ENCODE measurements around the gene RGS19. TPM values are rescaled to one million over a fixed set of nuclear protein-coding genes. Genes with fewer than 3 reads are reported as not detected.
A peak's percentile ranks its signal among the peaks of the same experiment; 100 is the strongest.

Gene RGS19
- total RNA-seq, 1 experiment from 2014 or later = 18.5 TPM

DNA sequence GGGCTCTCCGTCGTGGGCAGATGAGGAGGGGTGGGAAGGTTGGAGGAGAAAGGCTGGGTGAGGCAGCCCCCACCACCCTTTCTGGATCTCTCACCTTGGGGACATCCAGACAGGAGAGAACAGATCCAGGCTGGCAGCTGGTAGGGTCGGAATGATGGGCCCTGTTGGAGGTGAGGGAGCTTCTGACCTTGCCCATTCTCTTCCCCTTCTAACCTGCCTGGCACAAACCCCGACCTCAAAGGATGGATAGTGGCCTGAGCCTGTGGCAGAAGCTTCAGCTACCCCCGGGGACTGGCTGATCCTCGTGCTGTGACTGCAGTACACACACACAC, 34.1 kb upstream of the RGS19 start:
- Histone ChIP-seq H3K4me1 (replicated peaks) (no peaks in the 10 kb centered on the region), H3K9me3 (replicated peaks) (no peaks in the 10 kb centered on the region), H3K27ac (no peak overlapping the region), H3K36me3 (no peaks in the 10 kb centered on the region), H3K4me3 (no peak overlapping the region), H3K27me3 (replicated peaks) (peaks cover 28% of the 10 kb centered on the region)
- DNase-seq (ENCODE audit: low read depth in 1 of 2, low spot score in 2 of 2) = peak in 1 of 2 experiments; percentile 36

DNA sequence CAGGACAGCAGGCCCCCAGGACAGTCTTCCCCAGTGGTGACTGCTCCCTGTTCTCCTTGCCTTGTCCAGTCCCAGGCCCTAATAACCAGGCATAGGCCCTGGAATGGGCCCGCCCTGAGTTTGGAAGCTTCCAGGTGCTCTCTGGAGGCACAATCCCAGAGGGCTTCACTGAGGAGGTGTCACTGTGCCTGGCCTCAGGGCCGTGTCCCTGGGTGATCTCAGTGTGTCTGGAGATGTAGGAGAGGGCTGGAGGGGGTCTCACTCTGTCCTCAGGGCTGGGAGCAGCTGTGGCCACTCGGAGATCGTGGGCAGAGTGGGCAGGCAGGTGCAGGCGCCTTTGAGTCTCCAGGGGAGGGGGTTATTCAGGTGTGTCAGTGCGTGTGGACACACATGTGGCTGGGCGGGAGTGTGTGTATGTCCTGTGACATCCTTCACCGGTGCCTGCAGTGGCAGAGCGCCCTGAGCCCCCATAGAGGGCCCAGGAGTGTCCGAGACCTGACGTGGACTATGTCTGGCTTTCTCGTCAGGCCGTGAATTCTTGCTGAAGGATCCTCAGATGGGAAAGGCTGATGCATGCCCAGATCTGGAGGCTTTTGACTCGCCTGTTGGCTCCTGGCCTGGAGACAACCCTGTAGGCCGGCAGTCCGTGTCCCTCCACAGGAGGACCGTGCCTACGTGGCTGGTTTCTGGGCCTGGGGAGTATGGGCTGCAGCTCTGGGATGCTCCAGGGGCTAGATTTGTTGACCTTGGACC, 33.5 kb upstream of the RGS19 start:
- H3K36me3 ChIP-seq = no peaks in the 10 kb centered on the region
- H3K27ac ChIP-seq = no peak overlapping the region
- H3K27me3 ChIP-seq (replicated peaks) = peaks cover 31% of the 10 kb centered on the region
- H3K4me3 ChIP-seq = no peak overlapping the region
- no peaks in the 10 kb centered on the region for H3K4me1 ChIP-seq (replicated peaks)
- DNase-seq (ENCODE audit: low read depth in 1 of 2, low spot score in 2 of 2) = no peak
- no peaks in the 10 kb centered on the region for H3K9me3 ChIP-seq (replicated peaks)

DNA sequence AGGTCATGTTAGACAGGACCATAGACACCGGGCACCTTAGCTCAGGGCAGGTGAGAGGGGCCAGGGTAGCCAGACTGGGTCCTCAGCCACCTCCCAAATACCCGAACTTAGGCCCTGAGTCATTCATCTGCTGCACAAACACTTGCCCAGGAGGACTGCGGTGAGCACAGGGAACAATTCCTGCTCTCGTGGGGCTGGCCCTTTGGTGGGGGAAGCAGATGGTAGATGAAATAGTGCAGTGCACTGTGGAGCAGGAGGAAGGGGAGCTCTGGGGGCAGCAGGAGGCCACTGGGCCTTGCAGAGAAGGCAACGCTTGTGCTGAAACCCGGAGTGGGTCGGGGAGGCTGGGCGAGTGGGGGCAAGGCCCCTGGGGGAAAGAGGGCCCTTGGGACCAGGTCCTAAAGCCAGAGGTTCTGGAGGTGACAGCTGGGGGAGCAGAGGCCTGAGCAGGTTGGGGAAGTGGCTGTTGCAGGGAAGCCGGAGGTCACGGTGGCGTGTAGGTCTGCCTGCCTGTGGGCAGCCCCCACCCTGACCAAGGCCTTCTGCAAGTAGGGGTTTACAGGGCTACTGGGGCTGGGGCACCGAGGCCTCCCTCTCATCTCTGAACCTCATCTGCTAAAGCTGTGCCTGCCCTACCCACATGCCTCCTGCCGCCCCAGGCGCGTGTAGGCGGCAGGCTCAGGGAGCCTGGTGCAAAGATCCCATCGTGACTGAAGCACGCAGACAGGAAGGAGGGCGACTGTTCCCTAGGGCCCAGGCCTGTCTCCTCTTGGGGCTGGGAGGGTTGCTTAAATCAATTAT, 32.7 kb upstream of the RGS19 start:
- Histone ChIP-seq H3K4me3 (no peak overlapping the region), H3K27ac (no peak overlapping the region), H3K9me3 (replicated peaks) (no peaks in the 10 kb centered on the region), H3K36me3 (no peaks in the 10 kb centered on the region), H3K27me3 (replicated peaks) (peaks cover 39% of the 10 kb centered on the region), H3K4me1 (replicated peaks) (no peaks in the 10 kb centered on the region)
- DNase-seq (ENCODE audit: low read depth in 1 of 2, low spot score in 2 of 2) = peak in 1 of 2 experiments; percentile 38

DNA sequence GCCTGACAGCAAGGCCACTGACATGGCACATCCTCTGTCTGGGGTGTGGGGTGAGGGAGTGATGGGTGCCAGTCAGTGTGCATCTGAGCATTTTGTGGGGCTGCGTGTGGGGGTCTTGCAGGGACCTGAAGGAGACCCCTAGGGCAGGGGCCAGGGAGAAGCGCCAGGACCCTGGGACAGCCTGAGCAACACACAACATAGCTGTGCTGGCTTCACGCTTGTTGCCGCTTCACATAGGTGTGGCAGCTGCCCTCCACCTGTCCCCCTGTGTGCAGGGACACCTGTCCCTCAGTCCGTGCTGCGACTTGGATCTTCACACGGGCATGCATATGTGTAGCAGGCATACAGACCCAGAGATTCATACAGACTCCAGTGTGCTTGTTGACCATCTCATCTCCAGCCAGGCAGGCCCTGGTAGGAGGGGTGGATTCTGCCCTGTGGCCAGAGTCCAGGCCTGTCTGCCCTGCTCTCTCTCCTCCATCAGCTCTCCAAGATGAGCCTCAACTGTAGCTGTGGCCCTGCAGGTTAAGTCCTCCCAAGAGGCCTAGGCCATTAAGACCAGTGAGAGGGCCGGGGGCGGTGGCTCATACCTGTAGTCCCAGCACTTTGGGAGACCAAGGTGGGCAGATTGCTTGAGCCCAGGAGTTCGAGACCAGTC, 31.2 kb upstream of the RGS19 start:
- H3K9me3 ChIP-seq (replicated peaks) = no peaks in the 10 kb centered on the region
- no peaks in the 10 kb centered on the region for H3K36me3 ChIP-seq
- peak in 1 of 2 experiments; percentile 40 for DNase-seq (ENCODE audit: low read depth in 1 of 2, low spot score in 2 of 2)
- no peak overlapping the region for H3K27ac ChIP-seq
- peaks cover 45% of the 10 kb centered on the region for H3K27me3 ChIP-seq (replicated peaks)
- no peak overlapping the region for H3K4me3 ChIP-seq
- no peaks in the 10 kb centered on the region for H3K4me1 ChIP-seq (replicated peaks)

DNA sequence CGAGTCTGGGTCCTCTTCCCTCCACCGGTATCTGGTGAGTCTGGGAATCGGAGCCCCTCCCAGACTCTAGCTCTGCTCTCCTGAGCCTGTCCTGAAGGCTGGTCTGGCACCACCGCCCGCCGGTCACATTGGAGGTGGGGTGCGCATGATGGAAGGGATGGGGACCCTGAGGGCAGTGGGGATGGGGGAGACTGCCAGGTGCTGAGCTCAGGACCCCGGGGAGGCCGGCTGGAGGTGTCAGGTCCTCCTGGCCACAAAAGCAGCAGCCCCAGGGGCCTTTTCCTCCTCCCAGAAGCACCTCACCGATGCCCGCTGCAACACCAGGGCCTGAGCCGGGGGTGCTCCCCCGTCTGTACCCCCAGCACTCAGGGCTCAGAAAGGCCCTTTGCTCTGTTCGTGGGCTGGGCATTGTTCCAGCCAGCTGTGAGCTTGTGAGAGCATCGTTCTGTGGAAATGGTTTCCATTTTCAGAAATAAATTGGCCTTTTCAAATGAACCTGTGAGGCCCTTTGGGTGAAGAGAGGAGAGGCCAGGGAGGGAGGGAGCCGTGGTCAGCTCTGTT, 30.6 kb upstream of the RGS19 start:
- Histone ChIP-seq H3K27ac (no peak overlapping the region), H3K36me3 (no peaks in the 10 kb centered on the region), H3K27me3 (replicated peaks) (peaks cover 45% of the 10 kb centered on the region), H3K9me3 (replicated peaks) (no peaks in the 10 kb centered on the region), H3K4me1 (replicated peaks) (no peaks in the 10 kb centered on the region), H3K4me3 (no peak overlapping the region)
- peak in 1 of 2 experiments; percentile 38 for DNase-seq (ENCODE audit: low read depth in 1 of 2, low spot score in 2 of 2)

DNA sequence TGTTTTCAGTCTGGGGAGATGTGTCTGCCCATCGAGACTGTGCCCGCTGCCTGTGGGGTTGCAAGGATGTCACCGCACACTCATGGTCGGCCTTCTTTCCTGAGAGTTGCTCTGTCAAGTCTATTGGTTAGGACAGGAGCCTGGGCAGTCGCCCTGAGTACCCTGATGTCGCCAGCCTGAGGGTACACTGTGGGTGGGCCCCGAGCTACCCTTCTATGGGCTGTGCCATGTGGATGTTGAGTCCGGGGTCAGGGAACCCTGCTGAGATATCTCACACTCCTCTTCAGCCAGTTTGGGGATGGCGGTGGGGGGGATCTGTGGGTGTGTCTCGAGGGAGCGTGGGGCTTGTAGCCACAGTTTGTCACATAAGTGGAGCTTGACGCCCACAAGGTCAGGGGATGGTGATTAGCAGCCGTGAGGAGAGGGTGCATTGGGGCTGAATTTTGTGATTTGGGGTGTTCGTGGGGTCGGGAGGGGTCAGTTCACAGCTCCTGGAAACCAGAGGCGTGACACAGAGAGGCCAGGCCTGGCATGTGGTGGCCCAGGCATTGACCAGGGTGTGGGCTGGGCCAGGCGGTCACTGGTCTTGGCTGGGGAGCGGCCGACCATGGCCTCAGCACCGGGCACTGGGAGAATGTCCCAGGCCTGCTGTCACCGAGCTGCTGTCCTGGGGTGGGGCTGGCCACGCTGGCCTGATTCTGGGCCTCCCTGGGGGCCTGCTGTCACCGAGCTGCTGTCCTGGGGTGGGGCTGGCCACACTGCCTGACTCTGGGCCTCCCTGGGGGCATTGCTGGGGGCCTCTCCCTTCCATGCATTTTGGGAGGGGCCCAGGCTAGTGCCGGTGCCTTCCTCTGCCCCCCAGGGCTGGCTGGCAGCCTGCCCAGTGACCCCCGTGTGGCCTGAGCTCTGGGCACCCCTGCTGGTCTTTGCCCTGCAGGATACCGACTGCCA, 29.7 kb upstream of the RGS19 start:
- peak in 1 of 2 experiments; percentile 39 for DNase-seq (ENCODE audit: low read depth in 1 of 2, low spot score in 2 of 2)

DNA sequence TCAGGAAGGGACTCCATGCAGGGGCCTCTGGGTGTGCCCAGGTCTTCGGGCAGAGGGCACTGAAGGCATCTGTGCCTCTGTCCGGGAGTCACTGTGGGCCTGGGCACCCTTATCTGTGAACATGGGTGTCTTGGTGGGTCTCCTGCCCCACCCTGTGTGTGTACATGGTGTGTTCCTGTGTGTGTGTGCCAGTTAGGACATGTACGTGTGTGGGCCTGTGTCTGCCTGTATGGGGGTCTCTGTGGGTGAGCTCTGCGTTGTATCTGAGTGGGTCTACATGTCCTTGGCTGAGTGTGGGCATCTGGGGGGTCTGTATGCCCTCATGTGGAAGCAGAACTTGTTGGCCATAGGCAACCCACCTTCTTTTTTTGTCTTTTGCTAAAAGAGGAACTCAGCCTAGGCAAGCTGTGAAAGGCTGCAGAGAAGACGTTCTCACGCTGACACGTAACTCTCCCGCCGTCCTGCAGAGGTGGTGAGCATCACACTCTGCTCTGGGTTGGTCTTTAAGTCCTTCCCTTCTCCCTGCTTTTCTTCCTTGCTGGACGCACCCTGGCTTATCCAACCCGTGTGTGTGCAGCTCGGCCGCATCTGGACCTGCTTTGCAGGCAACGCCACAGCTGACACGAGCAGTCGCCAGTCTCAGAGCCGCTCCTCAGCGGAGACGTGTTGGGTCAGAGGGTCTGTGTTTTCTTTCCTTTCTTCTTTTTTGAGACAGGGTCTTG, 28.6 kb upstream of the RGS19 start:
- peaks cover 47% of the 10 kb centered on the region for H3K27me3 ChIP-seq (replicated peaks)
- H3K4me1 ChIP-seq (replicated peaks) = no peaks in the 10 kb centered on the region
- peak in 1 of 2 experiments; percentile 38 for DNase-seq (ENCODE audit: low read depth in 1 of 2, low spot score in 2 of 2)
- no peaks in the 10 kb centered on the region for H3K9me3 ChIP-seq (replicated peaks)
- H3K4me3 ChIP-seq = no peak overlapping the region
- H3K27ac ChIP-seq = no peak overlapping the region
- no peaks in the 10 kb centered on the region for H3K36me3 ChIP-seq

More for the DNA sequence above, 29.7 kb upstream of the RGS19 start:
- H3K27ac ChIP-seq = no peak overlapping the region
- no peaks in the 10 kb centered on the region for H3K9me3 ChIP-seq (replicated peaks)
- H3K4me1 ChIP-seq (replicated peaks) = no peaks in the 10 kb centered on the region
- H3K27me3 ChIP-seq (replicated peaks) = peaks cover 43% of the 10 kb centered on the region
- no peak overlapping the region for H3K4me3 ChIP-seq
- no peaks in the 10 kb centered on the region for H3K36me3 ChIP-seq

DNA sequence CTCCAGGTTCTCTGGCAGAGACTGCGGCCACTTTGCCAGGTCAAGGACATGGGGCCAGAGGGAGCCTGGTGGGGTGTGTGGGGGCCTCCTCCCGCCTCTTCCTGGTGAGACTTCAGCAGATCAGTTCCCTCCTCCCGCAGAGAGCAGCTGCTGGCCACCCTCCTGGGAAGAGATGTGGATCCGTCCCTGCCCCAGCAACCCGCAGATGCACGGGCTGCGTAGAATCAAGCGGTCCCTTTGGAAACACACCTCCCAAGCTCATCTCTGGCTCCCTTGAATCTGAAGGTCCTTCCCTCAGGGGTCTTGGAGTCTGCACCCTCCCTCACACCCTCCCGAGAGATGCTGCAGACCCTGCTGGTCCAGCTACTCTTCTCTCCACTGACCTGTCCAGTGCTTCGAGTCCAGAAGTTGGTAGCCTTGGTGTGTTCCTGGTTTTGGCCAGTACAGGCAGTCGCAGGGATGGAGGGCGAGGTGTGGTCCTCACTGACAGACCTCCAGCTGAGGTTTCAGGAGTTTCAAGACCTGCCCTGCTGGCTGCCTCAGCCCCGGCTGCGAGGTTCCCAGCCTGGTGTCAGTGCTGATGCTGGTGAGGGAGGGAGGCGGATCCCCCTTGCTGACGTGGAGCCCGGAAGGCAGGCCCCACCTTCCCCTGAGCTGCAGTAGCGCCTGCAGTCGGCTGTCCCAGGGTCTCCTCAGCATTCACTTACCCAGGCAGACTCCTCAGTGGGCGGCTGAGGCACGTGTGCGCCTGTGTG, 27.8 kb upstream of the RGS19 start, which contains the start of gene NPBWR2:
NPBWR2 (minus strand) TSS at position 585 of the 755 bp plus-strand sequence. CDS start 734 bp downstream, outside the sequence.
- no peaks in the 10 kb centered on the region for H3K36me3 ChIP-seq
- no peak within 1 kb of the TSS for H3K4me3 ChIP-seq
- no peak within 1 kb of the TSS for H3K27ac ChIP-seq
- peak in 1 of 2 experiments; percentile 37 for DNase-seq (ENCODE audit: low read depth in 1 of 2, low spot score in 2 of 2)
- H3K4me1 ChIP-seq (replicated peaks) = no peaks in the 10 kb centered on the region
- H3K9me3 ChIP-seq (replicated peaks) = no peaks in the 10 kb centered on the region
- H3K27me3 ChIP-seq (replicated peaks) = peaks cover 48% of the 10 kb centered on the region

DNA sequence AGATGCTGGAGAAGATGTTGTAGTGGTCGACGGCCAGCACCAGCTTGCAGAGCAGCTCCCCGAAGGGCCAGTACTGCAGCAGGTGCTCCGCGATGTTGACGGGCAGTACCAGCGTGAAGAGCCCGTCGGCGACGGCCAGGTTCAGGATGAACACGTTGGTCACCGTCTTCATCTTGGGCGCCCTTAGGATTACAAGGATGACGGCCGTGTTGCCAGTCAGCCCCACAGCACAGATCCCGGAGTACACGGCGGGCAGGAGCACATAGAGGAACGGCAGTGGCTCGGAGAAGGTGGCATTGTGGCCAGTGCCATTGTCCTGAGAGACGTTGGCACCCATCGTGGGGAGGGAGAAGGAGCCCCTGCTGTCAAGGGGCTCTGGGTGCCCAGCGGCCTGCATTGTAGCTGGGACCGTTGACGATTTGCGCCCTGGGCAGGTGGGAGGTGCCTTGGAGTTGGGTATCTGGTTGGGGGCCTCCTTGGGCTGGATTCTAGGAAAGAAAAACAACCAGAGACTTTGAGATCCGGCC, 27.2 kb upstream of the RGS19 start:
- H3K4me3 ChIP-seq = no peak overlapping the region
- H3K27ac ChIP-seq = no peak overlapping the region
- peaks cover 50% of the 10 kb centered on the region for H3K27me3 ChIP-seq (replicated peaks)
- H3K36me3 ChIP-seq = no peaks in the 10 kb centered on the region
- H3K9me3 ChIP-seq (replicated peaks) = no peaks in the 10 kb centered on the region
- peaks cover 4% of the 10 kb centered on the region for H3K4me1 ChIP-seq (replicated peaks)
- DNase-seq (ENCODE audit: low read depth in 1 of 2, low spot score in 2 of 2) = peak in 1 of 2 experiments; percentile 29

DNA sequence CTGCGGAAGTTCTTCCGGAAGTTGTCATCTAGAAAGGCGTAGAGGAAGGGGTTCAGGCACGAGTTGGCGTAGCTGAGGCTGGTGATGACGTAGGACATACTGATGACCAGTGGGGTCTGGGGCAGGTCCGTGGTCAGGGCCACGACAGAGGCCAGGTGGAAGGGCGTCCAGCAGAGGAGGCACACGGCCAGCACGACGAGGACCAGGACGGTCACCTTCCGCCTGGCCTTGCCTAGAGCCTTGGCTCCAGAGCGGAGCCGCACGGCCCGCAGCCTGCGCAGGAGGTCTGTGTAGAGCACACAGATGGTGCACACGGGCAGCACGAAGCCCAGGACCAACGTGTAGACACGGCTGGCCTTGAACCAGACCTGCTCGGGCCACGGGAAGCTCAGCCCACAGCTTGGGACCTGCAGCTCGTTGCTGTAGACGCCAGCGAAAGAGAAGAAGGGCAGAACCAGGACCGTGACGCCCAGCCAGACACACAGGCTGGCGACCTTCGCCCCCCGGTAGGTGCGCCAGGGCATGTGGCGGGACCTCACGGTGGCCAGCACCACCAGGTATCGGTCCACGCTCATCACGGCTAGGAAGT, 26.6 kb upstream of the RGS19 start:
- peaks cover 55% of the 10 kb centered on the region for H3K27me3 ChIP-seq (replicated peaks)
- DNase-seq (ENCODE audit: low read depth in 1 of 2, low spot score in 2 of 2) = no peak

DNA sequence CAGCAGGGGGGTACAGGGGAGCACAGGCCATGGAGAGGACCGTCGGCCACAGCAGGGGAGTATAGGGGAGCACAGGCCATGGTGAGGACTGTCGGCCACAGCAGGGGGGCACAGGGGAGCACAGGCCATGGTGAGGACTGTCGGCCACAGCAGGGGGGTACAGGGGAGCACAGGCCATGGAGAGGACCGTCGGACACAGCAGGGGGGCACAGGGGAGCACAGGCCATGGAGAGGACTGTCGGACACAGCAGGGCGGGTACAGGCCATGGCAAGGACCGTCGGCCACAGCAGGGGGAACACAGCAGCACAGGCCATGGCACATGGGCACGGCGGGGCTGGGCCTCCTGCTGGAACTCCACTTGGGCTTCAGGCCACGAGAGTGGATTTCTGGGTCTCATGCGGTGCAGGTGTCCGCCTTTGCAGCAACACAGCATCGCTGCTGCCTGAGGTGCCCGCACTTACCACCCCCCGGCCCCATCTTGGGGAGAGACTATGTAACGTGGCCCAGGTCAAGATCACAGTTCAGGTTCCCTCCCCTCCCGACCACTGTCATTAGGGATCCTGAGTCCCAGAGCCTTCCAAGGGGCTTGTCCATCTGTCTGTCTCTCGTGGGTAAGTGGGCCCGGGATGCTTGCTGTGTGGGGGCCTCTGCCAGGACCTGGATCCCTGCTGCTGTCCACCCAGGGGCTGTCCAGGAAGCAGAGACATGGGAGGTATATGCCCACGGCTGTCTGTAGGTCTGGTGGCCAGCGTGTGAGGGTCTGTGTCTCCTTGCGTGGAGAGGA, 25.5 kb upstream of the RGS19 start:
- H3K27ac ChIP-seq = no peak overlapping the region
- H3K27me3 ChIP-seq (replicated peaks) = peaks cover 63% of the 10 kb centered on the region
- no peaks in the 10 kb centered on the region for H3K36me3 ChIP-seq
- H3K4me1 ChIP-seq (replicated peaks) = peaks cover 4% of the 10 kb centered on the region
- no peak for DNase-seq (ENCODE audit: low read depth in 1 of 2, low spot score in 2 of 2)
- no peak overlapping the region for H3K4me3 ChIP-seq
- H3K9me3 ChIP-seq (replicated peaks) = no peaks in the 10 kb centered on the region

More for the DNA sequence above, 26.6 kb upstream of the RGS19 start:
- Histone ChIP-seq H3K27ac (no peak overlapping the region), H3K4me3 (no peak overlapping the region), H3K36me3 (no peaks in the 10 kb centered on the region), H3K9me3 (replicated peaks) (no peaks in the 10 kb centered on the region), H3K4me1 (replicated peaks) (peaks cover 4% of the 10 kb centered on the region)
